HG03565 (cell line): ENCODE measurements around the gene HOXD13.

ENCODE experiments used
- ATAC-seq: cut with Tn5 transposase; IDR thresholded peaks from one replicate; pipeline ENCODE4 v1.9.1; 2021; ENCODE audit warnings: mild to moderate bottlenecking, moderate library complexity; ENCODE audit not compliant: unreplicated experiment

The HOXD13 gene

GRCh38 chr2:176118601-176119339 is 26.2 kb downstream of the HOXD13 start:
- ATAC-seq: no peak

- ATAC-seq: no peak
Observed at GRCh38 chr2:176120364-176121189, 28.1 kb downstream of the HOXD13 start.

- ATAC-seq: no peak
Observed at GRCh38 chr2:176121190-176122051, 28.9 kb downstream of the HOXD13 start.

GRCh38 chr2:176122052-176122682 is 29.6 kb downstream of the HOXD13 start:
- ATAC-seq: no peak

DNA sequence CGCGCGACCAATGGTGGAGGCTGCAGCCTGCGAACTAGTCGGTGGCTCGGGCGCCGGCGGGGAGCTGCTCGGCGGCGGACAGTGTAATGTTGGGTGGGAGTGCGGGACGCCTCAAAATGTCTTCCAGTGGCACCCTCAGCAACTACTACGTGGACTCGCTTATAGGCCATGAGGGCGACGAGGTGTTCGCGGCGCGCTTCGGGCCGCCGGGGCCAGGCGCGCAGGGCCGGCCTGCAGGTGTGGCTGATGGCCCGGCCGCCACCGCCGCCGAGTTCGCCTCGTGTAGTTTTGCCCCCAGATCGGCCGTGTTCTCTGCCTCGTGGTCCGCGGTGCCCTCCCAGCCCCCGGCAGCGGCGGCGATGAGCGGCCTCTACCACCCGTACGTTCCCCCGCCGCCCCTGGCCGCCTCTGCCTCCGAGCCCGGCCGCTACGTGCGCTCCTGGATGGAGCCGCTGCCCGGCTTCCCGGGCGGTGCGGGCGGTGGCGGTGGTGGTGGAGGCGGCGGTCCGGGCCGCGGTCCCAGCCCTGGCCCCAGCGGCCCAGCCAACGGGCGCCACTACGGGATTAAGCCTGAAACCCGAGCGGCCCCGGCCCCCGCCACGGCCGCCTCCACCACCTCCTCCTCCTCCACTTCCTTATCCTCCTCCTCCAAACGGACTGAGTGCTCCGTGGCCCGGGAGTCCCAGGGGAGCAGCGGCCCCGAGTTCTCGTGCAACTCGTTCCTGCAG is 30.3 kb downstream of the HOXD13 start, which contains the start of gene HOXD9:
Gene HOXD9 (plus strand): TSS at position 37 of the 728 bp plus-strand sequence. CDS start 50 bp downstream, at position 87.
- no peak for ATAC-seq

- no peak for ATAC-seq
Observed at GRCh38 chr2:176123411-176124109, 31.0 kb downstream of the HOXD13 start.

GRCh38 chr2:176124110-176124946 is 31.8 kb downstream of the HOXD13 start:
- ATAC-seq: no peak

- no peak for ATAC-seq
Observed at GRCh38 chr2:176124947-176125771, 32.6 kb downstream of the HOXD13 start.

DNA sequence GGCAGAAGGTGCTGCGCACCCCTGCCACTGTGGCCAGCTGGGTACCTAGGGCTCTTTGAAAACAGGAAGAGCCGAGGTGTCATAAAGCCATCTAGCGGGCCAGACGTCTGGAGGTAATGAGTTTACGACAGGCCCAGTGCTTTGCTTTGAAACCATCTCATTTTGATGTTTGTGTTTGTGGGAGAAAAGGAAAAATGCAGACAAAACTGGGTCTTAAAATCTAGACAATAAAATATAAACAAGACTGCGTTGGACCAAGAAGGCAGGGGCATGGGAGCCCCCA is 33.2 kb downstream of the HOXD13 start:
- ATAC-seq: no peak

- ATAC-seq: no peak
Observed at GRCh38 chr2:176126929-176127773, 34.6 kb downstream of the HOXD13 start.

DNA sequence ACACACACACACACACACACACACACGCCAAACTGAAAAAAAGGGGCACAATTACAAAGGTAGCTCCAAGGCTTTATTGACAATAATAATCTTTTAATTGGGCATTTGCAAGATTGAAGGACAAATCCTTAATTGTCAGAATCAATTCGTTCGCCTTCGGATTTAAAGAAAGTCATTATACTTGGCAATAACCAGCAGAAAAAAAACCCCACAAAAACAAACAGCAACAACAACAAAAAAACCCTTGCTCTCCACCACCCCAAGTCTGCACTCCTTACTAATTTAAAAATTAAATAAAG is 35.2 kb downstream of the HOXD13 start:
- no peak for ATAC-seq

DNA sequence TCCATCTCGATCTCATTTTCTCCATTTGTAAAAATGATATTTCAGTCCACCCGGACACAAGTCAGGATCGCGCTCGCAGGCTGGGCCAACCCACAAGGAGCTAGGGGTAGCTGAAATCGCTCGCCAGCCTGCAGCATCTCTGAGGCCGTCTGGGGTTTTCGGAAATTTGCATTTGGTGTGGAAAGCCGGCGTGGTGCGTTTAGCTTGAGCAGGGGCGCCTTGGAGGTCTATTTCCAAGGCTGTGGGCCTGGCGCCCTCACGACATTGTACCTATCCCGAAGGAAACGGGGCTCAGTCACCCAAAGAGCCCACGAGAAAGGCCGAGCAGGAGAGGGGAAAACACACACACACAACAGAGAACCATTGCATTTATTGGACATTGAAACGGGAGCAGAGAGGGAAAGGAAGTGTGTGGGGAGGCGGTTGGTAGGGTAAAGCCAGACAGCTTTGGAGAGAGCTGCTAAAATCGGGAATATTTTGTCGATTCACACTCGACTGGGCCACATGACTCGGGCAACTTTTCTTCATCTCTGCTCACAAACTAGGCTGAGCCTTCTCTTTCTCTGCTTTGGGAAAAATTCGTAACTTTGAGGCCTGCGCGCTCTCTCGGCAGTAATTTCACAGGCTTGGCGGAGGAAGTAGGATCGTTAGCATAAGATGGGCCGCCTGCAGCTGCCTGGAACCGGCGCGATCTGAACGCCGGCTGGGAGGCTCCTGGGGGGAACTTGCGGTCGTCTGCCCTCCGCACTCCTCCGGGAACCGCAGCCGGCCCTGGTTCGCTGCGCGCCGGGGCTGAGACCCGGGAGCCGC is 35.9 kb downstream of the HOXD13 start:
- no peak for ATAC-seq

DNA sequence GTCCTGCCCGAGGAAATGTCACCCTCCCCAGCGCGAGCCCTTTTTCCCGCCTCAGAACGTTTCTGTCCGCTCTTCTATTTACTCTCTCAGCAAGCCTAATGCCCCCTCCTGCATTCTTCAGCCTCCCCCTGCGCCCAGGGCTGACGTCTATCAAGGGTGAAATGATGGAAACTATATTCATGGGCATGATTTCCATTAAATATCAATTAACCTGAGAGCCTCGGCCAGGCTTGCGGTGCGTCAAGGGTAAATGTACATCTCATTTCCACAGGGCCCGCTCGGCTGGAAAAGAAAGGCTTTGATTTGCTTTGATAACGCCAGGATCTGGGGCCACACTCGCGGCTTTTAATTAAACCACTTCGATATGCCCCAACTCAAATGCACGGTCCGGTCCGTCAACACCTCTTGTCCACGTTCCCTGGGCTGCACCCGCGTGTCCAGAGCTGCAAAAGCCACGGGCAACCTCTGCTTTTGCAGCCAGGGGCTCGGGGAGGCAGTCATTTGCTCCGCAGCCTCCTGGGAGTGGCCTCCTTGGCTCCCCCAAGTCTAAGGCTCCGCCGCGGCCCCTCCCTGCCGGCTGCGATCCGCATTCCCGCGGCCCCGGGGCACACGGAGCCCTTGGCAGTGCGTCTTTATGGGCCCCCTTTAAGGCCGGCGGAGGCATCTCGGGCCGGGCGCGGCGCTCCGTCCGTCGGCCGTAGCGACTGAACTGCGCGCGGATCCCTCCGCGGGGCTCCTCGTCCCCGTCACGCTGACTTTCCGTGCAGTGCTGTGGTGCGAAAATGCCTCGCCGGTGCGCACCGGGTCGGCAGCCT is 36.7 kb downstream of the HOXD13 start, which contains the start of gene HOXD8:
Gene HOXD8 (plus strand): TSS at position 724 of the 815 bp plus-strand sequence. CDS start 662 bp downstream, outside the sequence.
- no peak for ATAC-seq

DNA sequence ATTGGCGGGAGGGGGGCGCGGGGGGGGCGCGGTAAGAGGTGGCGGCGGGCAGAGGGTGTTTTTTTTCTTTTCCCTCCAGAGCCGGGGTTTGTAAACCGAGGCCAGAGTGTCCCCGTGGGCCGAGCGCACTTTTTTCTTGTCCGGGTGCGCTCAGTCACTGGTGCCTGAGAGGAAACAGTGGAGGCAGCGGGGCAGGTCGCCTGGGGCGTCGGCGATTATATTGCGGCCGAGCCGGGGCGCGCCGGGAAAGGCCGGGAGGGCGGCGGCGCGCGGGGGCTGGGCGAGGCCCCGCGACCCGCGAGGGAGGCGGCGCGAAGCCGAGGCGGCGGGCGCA is 37.3 kb downstream of the HOXD13 start:
- ATAC-seq: no peak

- no peak for ATAC-seq
Observed at GRCh38 chr2:176130147-176130956, 37.8 kb downstream of the HOXD13 start.
